HG03280 (cell line): ENCODE data around the gene C19orf25.
"Not testable (repeated sequence)": the region's sequence is repeated elsewhere in the genome, so short reads cannot be mapped to it uniquely, and the experiment has no call there.

ENCODE experiments used
- ATAC-seq: cut with Tn5 transposase; IDR thresholded peaks from one replicate; pipeline ENCODE4 v1.9.1; 2021; ENCODE audit warnings: mild to moderate bottlenecking, moderate library complexity; ENCODE audit not compliant: unreplicated experiment

Gene C19orf25

DNA sequence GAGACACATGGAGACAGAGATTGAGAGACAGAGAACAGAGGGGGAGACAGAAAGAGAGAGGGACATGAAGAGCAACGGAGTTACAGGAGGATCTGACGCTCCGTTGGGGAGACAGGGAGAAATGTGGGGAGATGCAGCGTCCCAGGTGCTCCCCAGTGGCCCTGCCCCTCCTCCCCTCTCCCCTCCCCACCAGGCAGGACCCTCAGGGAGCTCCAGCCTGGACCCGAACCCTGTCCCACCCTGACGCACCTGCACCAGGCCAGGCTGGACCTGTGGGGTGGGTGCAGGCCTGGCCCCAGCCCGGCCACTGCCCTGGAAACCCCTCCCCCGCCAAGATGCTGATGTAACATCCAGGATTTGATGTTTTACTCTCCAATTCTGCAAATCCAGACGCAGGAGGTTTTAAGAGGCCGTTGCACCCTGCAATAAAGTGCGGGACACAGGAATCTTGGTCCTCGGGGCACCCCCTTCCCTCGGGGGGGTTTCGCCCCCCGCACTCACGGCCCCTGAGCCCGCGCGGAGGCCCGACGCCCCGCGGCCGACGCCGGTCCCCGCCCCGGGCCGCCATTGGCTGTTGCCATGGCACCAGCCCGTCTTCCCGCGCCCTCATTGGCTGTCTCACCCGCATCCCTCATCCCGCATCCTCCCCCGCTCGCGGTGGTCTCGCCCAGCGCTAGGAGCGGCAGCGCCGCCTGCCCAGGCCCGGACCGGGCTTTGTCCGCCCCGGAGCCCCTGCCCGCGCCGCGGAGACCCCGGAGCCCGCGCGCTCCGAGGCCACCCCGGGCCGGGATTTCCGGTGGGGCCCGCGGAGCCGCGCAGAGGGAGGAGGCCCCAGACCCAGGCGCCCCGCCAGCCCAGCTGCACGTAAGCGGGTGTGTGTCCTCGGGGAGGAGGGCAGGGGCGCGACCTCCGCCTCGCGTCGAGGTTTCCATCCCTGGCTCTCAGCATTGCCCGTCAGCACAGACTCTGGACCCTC lies 29.3 kb downstream of the C19orf25 start, which contains the start of gene APC2:
APC2 (plus strand) TSS at position 655 of the 976 bp plus-strand sequence. CDS start 2,881 bp downstream, outside the sequence.
- no peak for ATAC-seq

DNA sequence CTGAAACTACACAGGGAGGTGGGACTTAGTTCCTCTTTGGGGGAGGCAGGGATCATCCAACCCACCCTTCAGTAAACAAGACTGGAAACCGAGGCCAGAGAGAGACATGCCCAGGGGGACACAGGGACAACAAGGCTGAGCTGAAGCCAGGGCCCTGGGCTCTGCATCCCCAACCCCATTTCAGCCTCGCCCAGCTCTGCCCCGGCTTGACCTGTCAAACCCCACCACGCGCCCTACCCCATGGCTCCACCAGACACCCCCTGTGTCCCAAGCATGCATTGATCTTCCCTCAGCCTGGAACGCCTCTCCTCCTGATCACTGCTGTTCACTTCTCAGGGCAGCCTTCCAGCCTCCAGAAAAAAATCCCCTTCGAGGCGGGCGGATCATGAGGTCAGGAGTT lies 31.1 kb downstream of the C19orf25 start:
- ATAC-seq, result no peak

DNA sequence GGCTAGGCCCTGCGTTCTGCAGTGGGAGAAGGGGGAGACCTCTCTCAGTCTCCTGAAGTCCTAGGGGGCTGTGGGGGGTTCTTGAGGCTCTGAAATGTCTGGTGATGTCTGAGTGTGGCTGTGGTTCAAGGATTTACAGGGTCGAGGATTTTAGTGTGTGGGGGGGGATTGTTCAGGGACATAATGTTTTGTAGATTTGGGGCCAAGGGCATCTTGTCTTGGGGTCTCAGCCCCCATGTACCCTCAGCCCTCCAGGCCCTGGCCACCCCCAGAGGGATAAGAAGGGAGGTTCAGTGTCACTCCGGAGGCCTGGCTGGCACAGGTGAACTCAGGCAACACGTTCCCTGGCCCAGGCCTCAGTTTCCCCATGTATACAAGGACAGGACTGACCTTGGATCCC lies 31.5 kb downstream of the C19orf25 start:
- ATAC-seq, result no peak

DNA sequence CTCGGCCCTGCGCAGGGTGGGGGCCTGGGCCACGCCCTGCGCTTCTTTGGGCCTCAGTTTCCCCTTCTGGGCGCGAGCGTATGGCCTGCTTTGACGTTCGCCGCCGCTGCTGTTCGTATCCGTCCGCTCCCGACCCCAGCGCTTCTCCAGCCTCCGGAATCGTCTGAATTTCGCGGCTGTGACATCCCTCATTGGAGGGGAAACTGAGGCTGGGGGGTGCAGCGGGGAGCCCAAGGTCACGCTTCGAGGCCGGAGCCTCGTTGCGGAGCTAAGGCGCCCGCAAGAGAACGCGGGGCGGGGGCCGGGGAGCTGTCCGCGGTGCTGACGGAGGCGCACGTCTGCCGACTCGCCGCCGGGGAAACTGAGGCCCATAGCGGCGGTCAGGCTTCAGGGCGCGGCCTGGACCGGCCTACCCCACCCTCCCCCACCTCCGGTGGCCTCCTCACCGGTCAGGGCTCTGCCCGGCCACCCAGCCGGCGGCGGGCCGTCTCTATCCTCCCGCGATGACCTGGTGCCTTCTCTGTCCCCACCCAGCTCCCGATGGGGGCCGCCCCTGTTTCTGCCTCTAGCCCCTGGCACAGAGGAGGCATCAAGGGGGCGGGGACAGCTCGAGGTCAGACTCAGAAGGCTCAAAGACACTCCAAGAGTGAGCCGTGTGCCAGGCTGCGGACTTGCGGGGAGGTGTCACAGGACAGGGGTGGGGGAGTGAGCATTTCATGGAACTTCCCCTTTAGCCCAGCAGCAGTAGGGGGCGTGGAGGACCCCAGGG lies 32.1 kb downstream of the C19orf25 start:
- no peak for ATAC-seq

DNA sequence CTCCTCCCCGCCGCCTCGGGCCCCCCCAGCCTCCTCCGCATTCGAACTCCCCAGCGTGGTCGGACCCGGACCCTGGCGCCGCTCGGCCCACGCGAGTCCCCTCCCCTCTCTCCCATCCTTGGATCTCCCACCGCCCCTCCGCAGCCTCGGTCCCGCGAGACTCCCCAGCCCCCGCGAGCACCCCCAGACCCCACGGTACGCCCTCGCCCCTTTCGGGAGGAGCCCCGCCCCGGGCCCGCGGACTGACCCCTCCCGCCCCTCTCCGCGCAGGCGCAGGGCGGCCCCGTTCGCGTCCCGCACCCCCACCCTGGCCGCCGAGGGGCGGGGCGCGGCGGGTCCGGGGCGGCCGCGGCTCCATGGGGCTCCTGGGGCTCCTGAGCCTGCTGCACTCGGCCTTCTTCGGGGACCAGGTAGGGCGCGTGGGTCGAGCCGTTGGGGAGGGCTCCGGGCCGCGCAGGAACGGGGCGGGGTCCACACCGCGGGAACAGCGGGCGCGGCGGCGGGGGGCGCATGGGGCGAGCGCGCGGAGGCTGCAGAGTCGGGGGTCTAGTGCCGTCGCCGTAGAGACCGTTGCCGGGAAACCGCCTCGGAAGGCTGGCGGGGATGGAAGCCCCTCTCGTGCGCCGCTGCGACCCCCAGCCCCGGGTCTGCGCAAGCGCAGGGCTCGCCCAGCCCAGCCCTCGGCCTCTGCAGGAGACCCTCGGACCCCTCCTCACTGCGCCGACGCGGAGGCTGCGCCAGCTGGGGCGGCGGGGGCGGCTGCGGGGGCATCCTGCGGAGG lies 32.9 kb downstream of the C19orf25 start:
- ATAC-seq, result no peak

DNA sequence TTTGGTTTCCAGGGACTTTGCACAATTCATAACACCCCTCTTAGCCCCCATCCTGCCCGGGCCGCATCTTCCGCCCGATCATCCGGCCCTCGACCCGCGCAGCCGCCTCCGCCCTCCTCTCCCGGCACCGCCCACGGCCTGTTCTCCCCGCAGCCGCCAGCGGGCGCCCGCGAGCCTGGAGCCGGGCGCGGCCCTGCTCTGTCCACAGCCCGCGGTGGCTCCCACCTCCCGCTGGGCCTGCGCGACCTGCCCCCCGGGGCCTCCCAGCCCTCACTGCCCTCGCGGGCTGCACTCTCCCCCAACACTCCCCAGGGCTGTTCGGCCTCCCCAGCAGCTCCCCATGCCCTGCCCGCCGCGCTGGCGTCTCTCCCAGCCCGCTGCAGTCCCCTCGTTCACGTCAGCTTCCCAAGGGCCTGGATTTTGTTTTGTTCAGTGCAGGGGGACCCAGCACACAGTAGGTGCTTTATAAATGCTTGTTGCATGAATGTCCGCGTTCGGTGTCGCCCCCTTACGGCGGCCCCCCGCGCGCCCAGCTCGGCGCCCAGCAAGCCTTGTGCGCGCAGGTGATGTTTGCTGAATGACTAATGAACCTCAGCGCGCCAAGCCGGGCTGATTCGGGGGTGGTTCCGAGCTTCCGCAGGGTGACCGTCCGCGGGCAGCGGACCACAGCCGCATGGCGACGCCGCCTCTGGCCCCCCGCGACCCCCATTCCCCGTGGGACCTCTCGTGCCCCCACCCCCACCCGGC lies 33.7 kb downstream of the C19orf25 start:
- ATAC-seq, result peak; percentile 64

DNA sequence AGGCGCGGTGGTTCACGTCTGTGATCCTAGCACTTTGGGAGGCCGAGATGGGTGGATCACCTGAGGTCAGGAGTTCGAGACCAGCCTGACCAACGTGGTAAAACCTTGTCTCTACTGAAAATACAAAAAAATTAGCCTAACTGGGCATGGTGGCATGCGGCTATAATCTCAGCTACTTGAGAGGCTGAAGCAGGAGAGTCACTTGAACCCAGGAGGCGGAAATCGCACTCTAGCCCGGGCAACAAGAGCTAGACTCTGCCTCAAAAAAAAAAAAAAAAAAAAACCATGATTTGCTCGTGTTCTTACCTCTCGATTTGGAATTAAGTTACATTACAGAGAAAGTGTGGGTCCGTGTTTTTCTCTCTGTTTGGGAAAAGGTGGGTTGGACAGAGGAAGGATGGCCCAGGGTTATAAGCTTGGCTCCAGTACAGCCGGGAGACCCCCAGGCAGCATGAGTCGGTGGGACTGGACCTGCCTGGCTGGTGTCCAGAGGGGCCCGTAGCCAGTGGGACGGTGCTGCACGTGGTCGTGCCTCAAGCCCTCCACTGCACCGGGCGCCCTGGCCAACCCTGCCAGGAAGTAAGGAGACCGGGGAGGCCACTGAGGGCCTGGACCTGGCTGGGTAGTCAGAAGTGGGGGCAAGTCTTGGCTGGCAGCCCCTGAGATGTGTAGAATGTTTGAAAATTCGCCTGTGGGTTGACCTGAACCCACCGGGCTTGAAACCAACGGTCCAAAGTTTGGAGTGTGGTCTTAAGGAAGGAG lies 37.2 kb downstream of the C19orf25 start:
- no peak for ATAC-seq

DNA sequence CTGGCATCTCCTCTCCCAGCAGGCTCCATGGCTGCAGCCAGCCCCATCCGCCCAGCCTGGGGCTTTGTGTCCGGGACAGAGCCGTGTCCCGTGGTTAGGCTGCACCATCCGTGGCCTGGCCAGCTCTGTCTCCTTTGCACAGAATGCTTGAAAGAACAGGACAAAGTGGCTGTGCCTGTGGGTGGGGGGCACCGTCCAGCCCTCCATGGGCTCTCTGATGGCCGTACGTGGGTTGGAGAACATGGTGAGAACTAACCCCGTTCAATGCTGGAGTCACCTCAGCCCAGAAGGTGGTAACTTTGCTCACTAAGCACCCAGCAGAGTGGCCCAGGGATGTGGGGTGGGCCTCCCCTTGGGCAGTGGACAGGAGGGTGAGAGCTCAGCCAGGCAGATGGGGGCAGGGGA lies 38.0 kb downstream of the C19orf25 start:
- no peak for ATAC-seq

DNA sequence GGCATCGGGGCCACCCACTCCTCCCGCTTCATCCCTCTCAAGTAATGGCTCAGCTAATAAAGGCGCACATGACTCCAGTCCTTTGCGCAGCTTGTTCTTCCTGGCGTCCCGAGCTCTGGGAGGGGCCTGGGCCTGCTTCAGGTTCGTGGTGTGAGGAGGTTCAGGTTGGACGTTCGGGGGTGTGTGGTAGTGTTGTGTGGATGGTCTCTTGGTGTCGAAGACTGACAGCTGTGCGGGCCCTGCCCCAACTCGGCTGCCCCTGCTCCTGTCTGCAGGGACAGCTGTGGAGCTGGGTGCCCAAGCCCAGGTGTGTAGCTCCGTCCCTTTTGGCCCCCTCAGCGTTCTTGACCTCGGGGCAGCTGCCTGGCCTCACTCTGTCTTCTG lies 38.6 kb downstream of the C19orf25 start:
- no peak for ATAC-seq

DNA sequence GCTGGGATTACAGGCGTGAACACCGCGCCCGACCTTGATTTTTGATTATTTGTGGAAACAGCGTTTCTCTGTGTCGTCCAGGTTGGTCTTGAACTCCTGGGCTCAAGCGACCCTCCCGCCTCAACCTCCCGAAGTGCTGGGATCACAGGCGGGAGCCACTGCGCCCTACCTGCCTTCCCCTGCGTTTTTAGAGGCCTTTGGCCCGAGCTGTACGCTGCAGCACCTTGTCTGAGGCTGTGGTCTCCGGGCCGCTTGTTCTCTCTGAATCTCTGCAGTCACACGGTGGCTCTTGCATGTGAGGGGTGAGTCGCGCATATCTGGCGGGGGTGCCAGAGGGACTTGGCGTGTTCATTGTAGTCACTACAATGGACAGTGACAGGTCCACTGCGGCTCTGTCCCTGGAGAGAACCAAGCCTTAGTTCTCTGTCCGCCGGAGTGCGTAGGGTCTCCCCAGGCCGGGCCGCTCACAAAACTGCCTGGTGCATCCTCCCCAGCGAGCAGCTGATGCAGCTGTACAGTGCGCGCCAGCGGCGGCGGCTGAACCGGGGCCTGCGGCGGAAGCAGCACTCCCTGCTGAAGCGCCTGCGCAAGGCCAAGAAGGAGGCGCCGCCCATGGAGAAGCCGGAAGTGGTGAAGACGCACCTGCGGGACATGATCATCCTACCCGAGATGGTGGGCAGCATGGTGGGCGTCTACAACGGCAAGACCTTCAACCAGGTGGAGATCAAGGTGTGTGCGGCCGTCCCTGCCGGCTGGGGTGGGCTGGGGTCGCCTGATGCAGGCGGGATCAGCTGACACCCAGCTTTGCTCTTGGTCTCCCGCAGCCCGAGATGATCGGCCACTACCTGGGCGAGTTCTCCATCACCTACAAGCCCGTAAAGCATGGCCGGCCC lies 39.2 kb downstream of the C19orf25 start:
- ATAC-seq, result not testable (repeated sequence)

DNA sequence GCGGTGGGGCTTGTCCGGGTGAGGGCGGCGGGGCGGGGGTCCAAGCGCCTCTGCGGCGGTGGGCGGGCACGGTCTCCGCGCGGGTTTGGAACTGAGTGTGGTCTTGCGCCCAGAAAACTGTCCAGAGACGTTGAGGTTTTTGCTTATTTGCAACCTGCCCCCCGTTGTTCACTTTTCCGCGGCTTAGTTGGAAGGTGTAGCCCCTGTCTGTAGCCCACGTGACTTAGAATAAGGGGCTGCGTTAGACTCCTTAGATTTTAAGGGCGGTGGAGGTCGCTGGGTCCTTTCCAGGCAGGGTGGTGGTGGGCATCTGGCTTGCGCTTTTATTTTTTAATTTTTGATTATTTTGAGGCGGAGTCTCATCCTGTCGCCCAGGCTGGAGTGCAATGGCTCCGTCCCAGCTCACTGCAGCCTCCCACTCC lies 40.1 kb downstream of the C19orf25 start:
- ATAC-seq, result no peak

DNA sequence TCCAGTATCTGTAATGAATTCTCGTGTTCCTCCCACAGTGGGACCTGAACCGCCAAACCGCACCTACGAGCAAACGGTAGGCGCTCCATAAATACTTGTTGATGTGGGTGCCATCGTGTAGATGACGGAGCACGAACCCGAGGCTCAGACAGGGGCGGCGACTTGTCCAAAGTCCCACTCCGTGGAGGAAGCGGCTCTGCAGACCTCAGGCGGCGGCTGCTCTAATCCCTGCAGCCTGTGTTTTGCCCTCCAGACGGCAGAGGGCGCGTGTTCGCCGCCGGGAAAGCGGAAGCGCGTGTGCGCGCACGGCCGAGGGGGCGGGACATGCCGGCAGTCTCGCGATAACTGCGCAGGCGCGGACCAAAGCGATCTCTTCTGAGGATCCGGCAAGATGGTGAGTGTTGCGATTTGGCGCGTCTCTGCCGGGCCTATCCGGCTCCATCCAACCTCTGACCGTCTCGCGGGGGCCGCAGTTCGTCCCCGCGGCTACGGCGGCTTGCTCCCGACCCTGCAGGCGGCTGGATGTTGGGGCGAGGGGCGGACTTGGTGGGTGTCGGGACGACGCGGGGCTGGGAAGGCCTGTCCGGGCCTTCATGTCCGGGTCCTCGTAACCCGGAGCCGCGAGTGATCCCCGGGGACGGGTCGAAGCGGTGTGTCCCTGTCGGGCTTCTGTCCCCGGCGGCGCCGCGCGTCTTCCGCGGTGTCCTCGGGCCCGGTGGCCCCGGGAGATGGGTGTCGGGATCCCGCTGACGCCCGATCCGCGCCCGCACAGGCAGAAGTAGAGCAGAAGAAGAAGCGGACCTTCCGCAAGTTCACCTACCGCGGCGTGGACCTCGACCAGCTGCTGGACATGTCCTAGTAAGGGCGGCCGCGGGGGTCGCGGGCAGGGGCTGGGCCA lies 40.7 kb downstream of the C19orf25 start, which contains the start of gene RPS15:
RPS15 (plus strand) TSS at position 362 of the 898 bp plus-strand sequence; CDS start at position 392, 30 bp downstream.
- peak; percentile 77 for ATAC-seq

DNA sequence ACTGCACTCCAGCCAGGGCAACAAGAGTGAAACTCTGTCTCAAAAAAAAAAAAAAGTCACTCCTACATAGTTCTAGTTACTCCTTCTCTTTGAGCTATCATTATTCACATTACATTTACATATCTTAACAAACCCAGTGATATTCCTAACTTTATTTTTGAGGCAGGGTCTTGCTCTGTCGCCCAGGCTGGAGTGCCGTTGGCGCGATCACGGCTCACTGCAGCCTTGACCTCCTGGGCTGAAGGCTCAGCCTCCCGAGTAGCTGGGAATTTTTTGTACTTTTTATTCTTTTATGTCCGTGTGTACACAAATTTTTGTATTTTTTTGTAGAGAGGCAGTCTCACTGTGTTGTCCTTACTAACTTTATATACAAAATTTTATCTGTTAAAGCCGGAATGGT lies 41.4 kb downstream of the C19orf25 start:
- ATAC-seq, result no peak

DNA sequence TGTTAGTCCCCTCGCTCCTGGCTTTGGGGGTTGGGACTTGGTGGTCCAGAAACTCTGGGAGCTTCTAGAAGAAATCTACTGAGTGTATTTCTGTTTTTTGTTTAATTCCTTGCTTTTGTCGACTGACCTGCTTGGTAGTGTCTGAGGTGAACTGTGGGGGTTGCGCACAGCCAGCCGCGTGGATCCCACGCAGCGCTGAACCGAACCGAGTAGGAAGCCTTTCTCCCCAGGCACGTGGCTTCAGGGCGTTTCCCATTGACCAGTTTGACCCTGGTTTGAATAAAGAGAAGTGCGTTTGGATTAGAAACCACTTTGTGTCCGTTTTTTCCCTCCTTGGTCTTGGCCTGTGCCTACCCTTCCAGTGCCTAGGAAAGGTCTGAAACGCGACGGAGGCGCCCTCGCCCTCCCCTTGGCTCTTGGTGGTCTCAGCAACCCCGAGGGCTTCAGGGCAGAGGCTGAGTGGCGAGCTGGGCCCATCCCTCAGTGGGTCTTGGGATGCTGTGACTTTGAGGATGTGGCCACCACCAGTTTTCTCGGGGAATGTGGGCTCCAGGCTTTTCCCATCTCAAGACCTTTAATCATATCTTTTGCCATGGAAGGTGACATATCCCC lies 43.5 kb downstream of the C19orf25 start:
- ATAC-seq, result no peak

DNA sequence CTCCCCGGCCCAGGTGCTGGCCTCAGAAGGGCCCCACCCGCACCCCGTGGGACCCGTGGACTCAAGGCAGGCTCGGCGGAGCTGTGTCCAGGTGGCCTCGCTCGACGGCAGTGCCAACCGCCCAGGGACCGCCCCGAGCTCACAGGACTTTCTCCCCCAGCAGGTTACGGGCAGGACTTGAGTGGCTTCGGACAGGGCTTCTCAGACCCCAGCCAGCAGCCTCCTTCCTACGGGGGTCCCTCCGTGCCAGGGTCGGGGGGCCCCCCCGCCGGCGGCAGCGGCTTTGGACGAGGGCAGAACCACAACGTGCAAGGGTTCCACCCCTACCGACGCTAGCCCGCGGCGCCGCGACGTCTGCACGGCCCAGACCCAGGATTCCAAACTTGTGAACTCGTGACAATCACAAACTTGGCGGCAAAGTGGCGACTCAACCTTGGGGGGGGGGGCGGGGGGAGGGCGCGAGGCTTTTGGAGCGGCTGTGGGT lies 44.4 kb downstream of the C19orf25 start:
- ATAC-seq, result no peak

DNA sequence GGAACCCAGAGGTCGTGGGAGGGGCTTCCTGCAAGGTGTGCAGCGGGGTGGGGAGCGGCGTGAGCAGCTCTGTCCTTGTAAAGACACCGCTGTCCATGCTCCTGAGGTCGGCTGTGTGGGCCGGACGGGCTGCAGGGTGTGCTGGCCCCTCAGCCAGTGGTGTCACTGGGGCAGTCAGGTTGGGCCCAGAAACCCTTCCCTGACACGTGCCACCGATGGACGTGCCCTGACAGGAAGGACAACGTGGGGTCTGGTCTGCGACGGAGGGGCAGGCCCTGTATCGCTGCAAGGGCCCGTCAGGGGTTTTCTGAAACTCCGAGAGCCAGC lies 45.0 kb downstream of the C19orf25 start:
- no peak for ATAC-seq
